Activated T-helper 1 cell treated with anti-CD3 and anti-CD28 coated beads, Interleukin-12 subunit alpha, Interleukin-12 subunit beta, Interleukin-2, Interleukin-4 antibody, amounts not matched to agents 30 ng/mL and 10 ng/mL and 1 ng/mL, durations not matched to agents 14 hours and 24 hours and 36 hours (primary cell): ENCODE data around the gene ATP2A1. TPM values are rescaled to one million over a fixed set of nuclear protein-coding genes. Genes with fewer than 3 reads are reported as not detected.
A peak's percentile ranks its signal among the peaks of the same experiment; 100 is the strongest.

Experiments
- DNase-seq: peaks from one replicate; pipeline ENCODE4 v3.0.0; 2021; ENCODE audit warnings: low spot score
- H3K27ac Mint-ChIP-seq: one replicate; pipeline ENCODE4 v1.8.0; 2021; ENCODE audit warnings: mild to moderate bottlenecking, mixed read lengths
- H3K27me3 Mint-ChIP-seq: one replicate; pipeline ENCODE4 v1.8.0; 2022; ENCODE audit warnings: mild to moderate bottlenecking, moderate library complexity, mixed read lengths; ENCODE audit not compliant: insufficient read depth
- H3K36me3 Mint-ChIP-seq: one replicate; pipeline ENCODE4 v1.8.0; 2021; ENCODE audit warnings: low read depth, mixed read lengths
- H3K4me1 Mint-ChIP-seq: one replicate; pipeline ENCODE4 v1.8.0; 2021; ENCODE audit warnings: low read depth, mixed read lengths
- H3K4me3 Mint-ChIP-seq: one replicate; pipeline ENCODE4 v1.8.0; 2021; ENCODE audit warnings: mild to moderate bottlenecking, moderate library complexity, mixed read lengths
- H3K9me3 Mint-ChIP-seq: one replicate; pipeline ENCODE4 v1.8.0; 2021; ENCODE audit warnings: mixed read lengths
- intact Hi-C: fragments of 100-400 bp; cut with micrococcal nuclease; formaldehyde crosslinking; loops from one replicate; pipeline ENCODE4 v1.15.1; 2024
- total RNA-seq: library from RNA; stranded (reverse); gene quantifications from 2 replicates; pipeline ENCODE4 v1.2.3, GENCODE V29; 2022

The ATP2A1 gene
- total RNA-seq = 2.6 and 3.3 TPM in 2 replicates

DNA sequence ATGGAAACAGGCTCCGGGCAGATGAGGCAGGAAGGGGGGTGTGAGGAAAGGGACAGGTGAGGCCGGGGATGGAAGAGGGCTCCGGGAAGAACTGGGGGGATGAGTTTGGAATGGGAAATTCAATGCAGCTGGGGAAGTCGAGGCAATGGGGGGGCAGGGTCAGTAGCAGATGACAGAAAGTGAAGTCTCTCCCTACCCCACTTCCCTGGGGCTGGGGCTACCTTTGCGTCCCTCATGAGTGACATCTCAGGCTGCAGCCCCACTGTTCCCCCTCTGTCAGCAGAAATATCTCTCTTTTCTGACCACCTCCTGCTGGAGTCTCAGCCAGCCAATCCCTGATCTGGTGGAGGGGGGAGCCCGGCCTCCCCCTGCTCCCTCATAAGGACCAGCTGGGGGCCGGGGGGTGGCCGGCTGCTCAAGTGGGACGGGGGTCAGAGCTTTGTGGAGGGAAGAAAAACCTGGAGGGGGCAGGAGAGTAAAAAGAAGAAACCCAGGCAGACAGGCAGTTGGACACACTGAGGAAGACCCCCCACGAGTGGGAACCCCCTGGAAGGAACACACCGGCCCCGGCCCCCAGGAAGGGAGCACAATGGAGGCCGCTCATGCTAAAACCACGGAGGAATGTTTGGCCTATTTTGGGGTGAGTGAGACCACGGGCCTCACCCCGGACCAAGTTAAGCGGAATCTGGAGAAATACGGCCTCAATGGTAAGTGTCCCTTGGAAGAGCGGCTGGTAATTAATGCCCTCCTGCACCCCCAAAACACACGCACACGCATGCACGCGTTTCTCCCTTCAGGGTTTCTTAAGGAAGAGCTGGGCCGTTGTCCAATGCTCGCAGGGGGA is at the start of gene ATP2A1:
Gene ATP2A1 (plus strand): TSS at position 406 of the 844 bp plus-strand sequence. CDS start 184 bp downstream, at position 590.
- Mint-ChIP-seq H3K4me3 (peak within 1 kb of the TSS; percentile 91), H3K4me1 (peaks cover 18% of the 10 kb centered on the region), H3K36me3 (peaks cover 4% of the 10 kb centered on the region), H3K9me3 (no peaks in the 10 kb centered on the region), H3K27me3 (peaks cover 2% of the 10 kb centered on the region), H3K27ac (peak within 1 kb of the TSS; percentile 67)
- no peak for DNase-seq
- intact Hi-C loops = no loop called here

DNA sequence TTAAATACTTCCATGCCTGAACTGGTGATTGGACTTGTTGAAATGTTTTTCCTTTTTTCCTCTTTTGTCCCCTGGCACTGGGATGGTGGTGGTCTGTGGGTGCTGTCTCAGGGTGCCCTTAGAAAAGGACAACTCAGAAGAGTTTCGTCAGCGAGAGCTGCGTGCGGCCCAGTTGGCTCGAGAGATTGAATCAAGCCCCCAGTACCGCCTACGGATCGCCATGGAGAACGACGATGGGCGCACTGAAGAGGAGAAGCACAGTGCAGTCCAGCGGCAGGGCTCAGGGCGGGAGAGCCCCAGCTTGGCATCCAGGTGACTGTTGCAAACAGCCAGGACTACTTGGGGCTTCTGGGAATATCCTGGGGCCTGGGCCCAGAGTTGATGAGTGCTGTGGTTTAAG is 48.5 kb upstream of the ATP2A1 start:
- H3K36me3 Mint-ChIP-seq = peaks cover 80% of the 10 kb centered on the region
- H3K4me1 Mint-ChIP-seq = peaks cover 55% of the 10 kb centered on the region
- H3K27ac Mint-ChIP-seq = no peak overlapping the region
- no peak overlapping the region for H3K4me3 Mint-ChIP-seq
- peaks cover 2% of the 10 kb centered on the region for H3K27me3 Mint-ChIP-seq
- intact Hi-C loops = no loop called here
- no peaks in the 10 kb centered on the region for H3K9me3 Mint-ChIP-seq
- no peak for DNase-seq

GRCh38 chr16:28830531-28830930 is 47.8 kb upstream of the ATP2A1 start:
- no peaks in the 10 kb centered on the region for H3K9me3 Mint-ChIP-seq
- peaks cover 2% of the 10 kb centered on the region for H3K27me3 Mint-ChIP-seq

DNA sequence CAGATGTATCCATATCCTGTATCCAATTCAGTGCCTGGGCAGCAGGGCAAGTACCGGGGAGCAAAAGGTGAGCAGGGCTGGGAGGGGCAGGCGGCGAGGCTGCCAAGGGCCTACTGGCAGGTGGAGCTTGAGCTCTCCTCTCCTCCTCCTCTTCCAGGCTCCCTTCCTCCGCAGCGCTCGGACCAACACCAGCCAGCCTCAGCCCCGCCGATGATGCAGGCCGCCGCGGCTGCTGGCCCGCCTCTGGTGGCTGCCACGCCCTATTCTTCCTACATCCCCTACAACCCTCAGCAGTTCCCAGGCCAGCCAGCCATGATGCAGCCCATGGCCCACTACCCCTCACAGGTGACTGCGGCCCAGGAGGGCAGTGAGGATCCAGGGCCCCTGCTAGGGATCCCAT is 43.9 kb upstream of the ATP2A1 start:
- peaks cover 23% of the 10 kb centered on the region for H3K4me1 Mint-ChIP-seq
- peaks cover 73% of the 10 kb centered on the region for H3K36me3 Mint-ChIP-seq
- intact Hi-C loops = no loop called here
- no peak for DNase-seq
- H3K9me3 Mint-ChIP-seq = no peaks in the 10 kb centered on the region
- peaks cover 2% of the 10 kb centered on the region for H3K27me3 Mint-ChIP-seq
- H3K27ac Mint-ChIP-seq = no peak overlapping the region
- H3K4me3 Mint-ChIP-seq = no peak overlapping the region

More at GRCh38 chr16:28830531-28830930, 47.8 kb upstream of the ATP2A1 start:
- peaks cover 47% of the 10 kb centered on the region for H3K4me1 Mint-ChIP-seq
- DNase-seq = no peak
- no peak overlapping the region for H3K27ac Mint-ChIP-seq
- intact Hi-C loops = no loop called here
- H3K4me3 Mint-ChIP-seq = no peak overlapping the region
- H3K36me3 Mint-ChIP-seq = peaks cover 81% of the 10 kb centered on the region

GRCh38 chr16:28834873-28835863 is 43.1 kb upstream of the ATP2A1 start:
- H3K9me3 Mint-ChIP-seq = no peaks in the 10 kb centered on the region
- peaks cover 67% of the 10 kb centered on the region for H3K36me3 Mint-ChIP-seq
- peaks cover 20% of the 10 kb centered on the region for H3K4me1 Mint-ChIP-seq
- intact Hi-C loops = no loop called here
- peak overlapping the region; percentile 44 for H3K27ac Mint-ChIP-seq
- H3K27me3 Mint-ChIP-seq = peaks cover 2% of the 10 kb centered on the region
- H3K4me3 Mint-ChIP-seq = no peak overlapping the region
- no peak for DNase-seq

GRCh38 chr16:28835864-28836760 is 42.2 kb upstream of the ATP2A1 start:
- no peak for DNase-seq
- H3K4me1 Mint-ChIP-seq = peaks cover 17% of the 10 kb centered on the region
- intact Hi-C loops = no loop called here
- H3K27ac Mint-ChIP-seq = no peak overlapping the region
- H3K9me3 Mint-ChIP-seq = no peaks in the 10 kb centered on the region
- H3K27me3 Mint-ChIP-seq = peaks cover 2% of the 10 kb centered on the region
- no peak overlapping the region for H3K4me3 Mint-ChIP-seq
- peaks cover 59% of the 10 kb centered on the region for H3K36me3 Mint-ChIP-seq

- intact Hi-C loops = no loop called here
- no peak for DNase-seq
- H3K27me3 Mint-ChIP-seq = peaks cover 2% of the 10 kb centered on the region
- no peak overlapping the region for H3K4me3 Mint-ChIP-seq
- H3K36me3 Mint-ChIP-seq = peaks cover 62% of the 10 kb centered on the region
- no peak overlapping the region for H3K27ac Mint-ChIP-seq
- H3K4me1 Mint-ChIP-seq = peaks cover 17% of the 10 kb centered on the region
- H3K9me3 Mint-ChIP-seq = no peaks in the 10 kb centered on the region
These were observed 41.6 kb upstream of the ATP2A1 start for GRCh38 chr16:28836761-28837064.

- DNase-seq = no peak
- Mint-ChIP-seq H3K27me3 (no peaks in the 10 kb centered on the region), H3K9me3 (no peaks in the 10 kb centered on the region), H3K36me3 (peaks cover 62% of the 10 kb centered on the region), H3K4me3 (no peak overlapping the region), H3K27ac (peak overlapping the region; percentile 65), H3K4me1 (peaks cover 13% of the 10 kb centered on the region)
- intact Hi-C loops = no loop called here
These were observed 40.4 kb upstream of the ATP2A1 start for GRCh38 chr16:28837672-28838557.

GRCh38 chr16:28838558-28838918 is 39.8 kb upstream of the ATP2A1 start:
- Mint-ChIP-seq H3K4me3 (no peak overlapping the region), H3K9me3 (no peaks in the 10 kb centered on the region), H3K4me1 (peaks cover 6% of the 10 kb centered on the region), H3K27ac (peak overlapping the region; percentile 27), H3K36me3 (peaks cover 58% of the 10 kb centered on the region), H3K27me3 (no peaks in the 10 kb centered on the region)
- intact Hi-C loops = no loop called here
- DNase-seq = no peak

DNA sequence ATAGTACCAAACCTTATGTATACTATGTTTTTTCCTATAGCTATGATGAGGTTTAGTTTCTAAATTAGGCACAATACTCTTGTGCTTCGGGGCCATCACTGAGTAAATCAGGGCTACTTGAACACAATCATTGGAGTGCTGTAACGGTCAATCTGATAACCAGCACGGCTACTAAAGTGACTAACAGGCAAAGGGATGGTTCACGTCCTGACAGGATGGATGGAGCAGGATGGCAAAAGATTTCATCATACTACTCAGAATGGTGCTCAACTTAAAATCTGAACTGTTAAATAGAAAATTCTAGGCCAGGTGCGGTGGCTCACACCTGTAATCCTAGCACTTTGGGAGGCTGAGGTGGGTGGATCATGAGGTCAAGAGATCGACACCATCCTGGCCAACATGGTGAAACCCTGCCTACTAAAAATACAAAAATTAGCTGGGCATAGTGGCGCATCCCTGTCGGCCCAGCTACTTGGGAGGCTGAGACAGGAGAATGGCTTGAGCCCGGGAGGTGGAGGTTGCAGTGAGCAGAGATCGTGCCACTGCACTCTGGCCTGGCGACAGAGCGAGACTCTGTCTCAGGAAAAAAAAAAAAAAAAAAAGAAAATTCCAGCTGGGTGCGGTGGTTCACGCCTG is 39.2 kb upstream of the ATP2A1 start:
- Mint-ChIP-seq H3K9me3 (no peaks in the 10 kb centered on the region), H3K27me3 (no peaks in the 10 kb centered on the region), H3K27ac (no peak overlapping the region), H3K4me3 (no peak overlapping the region), H3K4me1 (peaks cover 5% of the 10 kb centered on the region), H3K36me3 (peaks cover 53% of the 10 kb centered on the region)
- DNase-seq = no peak
- intact Hi-C loops = no loop called here

- H3K4me1 Mint-ChIP-seq = peaks cover 9% of the 10 kb centered on the region
- no peak overlapping the region for H3K27ac Mint-ChIP-seq
- no peaks in the 10 kb centered on the region for H3K9me3 Mint-ChIP-seq
- no peaks in the 10 kb centered on the region for H3K27me3 Mint-ChIP-seq
- DNase-seq = no peak
- intact Hi-C loops = no loop called here
- H3K36me3 Mint-ChIP-seq = peaks cover 52% of the 10 kb centered on the region
- no peak overlapping the region for H3K4me3 Mint-ChIP-seq
These were observed 38.4 kb upstream of the ATP2A1 start for GRCh38 chr16:28839899-28840298.
